Measurements from ENCODE around the gene BCL2L13. TPM values are rescaled to one million over a fixed set of nuclear protein-coding genes. Genes with fewer than 3 reads are reported as not detected.

BCL2L13 gene
- polyA plus RNA-seq, 1 donor (not counting 4 experiments of a cell fraction or from before 2014, with no cell fraction given) = 51.0 TPM

GRCh38 chr22:17726006-17726927 is 87.7 kb downstream of the BCL2L13 start:
- no peak for DNase-seq (ENCODE audit: low read depth, low spot score)
- Histone ChIP-seq H3K9me3 (ENCODE audit: control insufficient read depth, low read depth, low read length) (no peaks in the 10 kb centered on the region), H2AFZ (ENCODE audit: control insufficient read depth, low read length) (no peak overlapping the region), H3K4me2 (ENCODE audit: control insufficient read depth, extremely low read depth, insufficient read depth, low read depth, low read length) (no peak overlapping the region), H3K4me1 (ENCODE audit: control insufficient read depth, extremely low read depth, insufficient read depth, low read length) (peaks cover 5% of the 10 kb centered on the region), H3K36me3 (ENCODE audit: control insufficient read depth in 2 of 2, extremely low read depth in 1 of 2, insufficient read depth in 2 of 2, low read length in 2 of 2) (peaks cover 20 to 21% of the 10 kb centered on the region in 2 experiments), H4K20me1 (ENCODE audit: control insufficient read depth, extremely low read depth, insufficient read depth, low read length) (peaks cover 2% of the 10 kb centered on the region), H3K79me2 (ENCODE audit: control insufficient read depth, insufficient read depth, low read length) (no peaks in the 10 kb centered on the region), H3K27me3 (ENCODE audit: control insufficient read depth, extremely low read depth, insufficient read depth, low read length) (no peaks in the 10 kb centered on the region), H3K9ac (ENCODE audit: control insufficient read depth, extremely low read depth, insufficient read depth, low read length) (no peak overlapping the region), H3K9me1 (ENCODE audit: control insufficient read depth, extremely low read depth, insufficient read depth, low read length) (peaks cover 2% of the 10 kb centered on the region), H3K4me3 (ENCODE audit: control insufficient read depth in 2 of 3, extremely low read depth in 1 of 3, insufficient read depth in 2 of 3, low read depth in 1 of 3, low read length in 3 of 3) (no peak overlapping the region), H3K27ac (ENCODE audit: control insufficient read depth, insufficient read depth, low read length) (no peak overlapping the region)
- dilution Hi-C loops (cut with MboI; ENCODE audit: extremely low pct_ligation_motif_present, low sequenced_read_pairs) = no loop called here
- TF ChIP-seq CTCF (optimal IDR thresholded peaks at IDR 0.05 in 1 of 3, IDR thresholded peaks at IDR 0.05 in 1 of 3, conservative IDR thresholded peaks at IDR 0.05 in 1 of 3; ENCODE audit: extremely low read depth in 1 of 3, insufficient read depth in 2 of 3, low read length in 3 of 3) = no peak
- TF ChIP-seq EZH2 (IDR thresholded peaks at IDR 0.05; ENCODE audit: low read length) = no peak
- no peak for FAIRE-seq

GRCh38 chr22:17726928-17727897 is 88.7 kb downstream of the BCL2L13 start:
- peaks cover 24 to 25% of the 10 kb centered on the region in 2 experiments for H3K36me3 ChIP-seq (ENCODE audit: control insufficient read depth in 2 of 2, extremely low read depth in 1 of 2, insufficient read depth in 2 of 2, low read length in 2 of 2)

More at GRCh38 chr22:17726928-17727897, 88.7 kb downstream of the BCL2L13 start:
- Histone ChIP-seq H3K9me1 (ENCODE audit: control insufficient read depth, extremely low read depth, insufficient read depth, low read length) (peaks cover 2% of the 10 kb centered on the region), H3K27ac (ENCODE audit: control insufficient read depth, insufficient read depth, low read length) (no peak overlapping the region), H3K4me2 (ENCODE audit: control insufficient read depth, extremely low read depth, insufficient read depth, low read depth, low read length) (no peak overlapping the region), H2AFZ (ENCODE audit: control insufficient read depth, low read length) (no peak overlapping the region), H4K20me1 (ENCODE audit: control insufficient read depth, extremely low read depth, insufficient read depth, low read length) (peaks cover 2% of the 10 kb centered on the region), H3K9ac (ENCODE audit: control insufficient read depth, extremely low read depth, insufficient read depth, low read length) (no peak overlapping the region), H3K4me1 (ENCODE audit: control insufficient read depth, extremely low read depth, insufficient read depth, low read length) (peaks cover 5% of the 10 kb centered on the region), H3K4me3 (ENCODE audit: control insufficient read depth in 2 of 3, extremely low read depth in 1 of 3, insufficient read depth in 2 of 3, low read depth in 1 of 3, low read length in 3 of 3) (no peak overlapping the region), H3K79me2 (ENCODE audit: control insufficient read depth, insufficient read depth, low read length) (no peaks in the 10 kb centered on the region), H3K27me3 (ENCODE audit: control insufficient read depth, extremely low read depth, insufficient read depth, low read length) (no peaks in the 10 kb centered on the region), H3K9me3 (ENCODE audit: control insufficient read depth, low read depth, low read length) (no peaks in the 10 kb centered on the region)
- TF ChIP-seq EZH2 (IDR thresholded peaks at IDR 0.05; ENCODE audit: low read length) (no peak), CTCF (optimal IDR thresholded peaks at IDR 0.05 in 1 of 3, IDR thresholded peaks at IDR 0.05 in 1 of 3, conservative IDR thresholded peaks at IDR 0.05 in 1 of 3; ENCODE audit: extremely low read depth in 1 of 3, insufficient read depth in 2 of 3, low read length in 3 of 3) (no peak)
- DNase-seq (ENCODE audit: low read depth, low spot score) (no peak), FAIRE-seq (no peak)
- dilution Hi-C loops (cut with MboI; ENCODE audit: extremely low pct_ligation_motif_present, low sequenced_read_pairs) = no loop called here
